Inferior parietal cortex (tissue), 1 donor: Measurements from ENCODE around the gene AFF1.
A peak's percentile ranks its signal among the peaks of the same experiment; 100 is the strongest.
"Not testable (repeated sequence)": the region's sequence is repeated elsewhere in the genome, so short reads cannot be mapped to it uniquely, and the experiment has no call there.

ENCODE experiments used
- DNase-seq: peaks from one replicate; pipeline ENCODE4 v3.0.0-alpha.2; 2016; ENCODE audit errors: extremely low spot score

The AFF1 gene

DNA sequence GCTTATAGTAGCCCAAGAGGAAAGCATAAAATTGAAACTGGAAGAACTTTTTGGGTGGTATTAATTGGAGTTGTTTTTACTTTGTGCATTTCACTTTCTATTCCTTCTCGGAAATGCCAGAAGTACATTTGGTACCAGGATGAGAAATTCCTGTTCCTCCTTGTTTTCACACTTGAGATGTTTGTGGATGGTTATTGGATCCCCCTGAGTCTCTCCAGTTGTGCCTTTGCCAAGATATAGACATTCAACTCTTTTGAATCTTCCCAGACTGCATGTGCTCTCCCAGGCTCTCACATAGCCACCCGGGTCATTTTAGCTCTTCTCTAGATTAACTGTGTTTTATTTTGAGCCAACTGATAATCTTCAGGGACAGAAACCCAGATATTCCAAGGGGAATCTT is 120.5 kb downstream of the AFF1 start:
- no peak for DNase-seq

GRCh38 chr4:87056881-87057280 is 122.1 kb downstream of the AFF1 start:
- DNase-seq, result no peak

GRCh38 chr4:87057835-87058355 is 123.1 kb downstream of the AFF1 start:
- DNase-seq, result no peak

- DNase-seq, result no peak
These were observed 123.7 kb downstream of the AFF1 start for GRCh38 chr4:87058356-87059073.

GRCh38 chr4:87060957-87061356 is 126.1 kb downstream of the AFF1 start:
- DNase-seq, result no peak

- DNase-seq, result no peak
These were observed 130.2 kb downstream of the AFF1 start for GRCh38 chr4:87065021-87065420.

GRCh38 chr4:87066403-87067123 is 131.8 kb downstream of the AFF1 start:
- DNase-seq, result no peak

DNA sequence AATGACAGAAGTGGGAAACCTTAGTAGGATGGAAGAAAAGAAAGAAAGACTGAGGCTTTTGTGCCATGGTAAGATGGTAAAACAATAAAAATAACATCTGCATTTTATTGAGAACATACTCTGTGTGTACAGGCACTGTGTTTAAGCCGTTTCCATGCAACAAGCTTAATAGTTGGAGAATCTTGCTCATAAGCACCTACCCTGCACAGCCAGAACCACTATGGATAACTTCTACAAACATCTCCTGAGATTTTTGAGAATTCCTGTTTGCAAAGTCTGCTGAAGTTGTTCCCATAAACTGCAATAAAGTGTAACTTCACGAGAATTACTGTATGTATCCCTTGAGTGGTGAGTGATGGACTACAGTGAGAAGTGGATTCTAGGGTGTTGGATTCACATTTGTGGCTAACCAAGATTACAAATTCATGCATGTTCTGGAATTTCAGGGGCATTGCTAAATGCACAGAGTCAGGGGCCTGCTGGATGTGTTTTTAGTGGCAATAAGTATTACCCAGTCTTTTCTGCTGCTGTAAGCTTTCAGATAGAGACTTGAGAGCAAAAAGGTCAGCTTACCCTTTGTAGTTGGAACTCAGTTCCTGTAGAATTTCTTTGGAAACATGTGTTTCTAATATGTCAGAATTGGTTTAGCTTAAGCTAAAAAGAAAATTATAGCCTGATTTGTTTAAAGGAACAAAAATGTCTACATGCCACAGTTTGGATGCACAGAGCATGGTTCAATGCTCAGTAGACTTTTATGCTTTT is 132.5 kb downstream of the AFF1 start:
- no peak for DNase-seq

DNA sequence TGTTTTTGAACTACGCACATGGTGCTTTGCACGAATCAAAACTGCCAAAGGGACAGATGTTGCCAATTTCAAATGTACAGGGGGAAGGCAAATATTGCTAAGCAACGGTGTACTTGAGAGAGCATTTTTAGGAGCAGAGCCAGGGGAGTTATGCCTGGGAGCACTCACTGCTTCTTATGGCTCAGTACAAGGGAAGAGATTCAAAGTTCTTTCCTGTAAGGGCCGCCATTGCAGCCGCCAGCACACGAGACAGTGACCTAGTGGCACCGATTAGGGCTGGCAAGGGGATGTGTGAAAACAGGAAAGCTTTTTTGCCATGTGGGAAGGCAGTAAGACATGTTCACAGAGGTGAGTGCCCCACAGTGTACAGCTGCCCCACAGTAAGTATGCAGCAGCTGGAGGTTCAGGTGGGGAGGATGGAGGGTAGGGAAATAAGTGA is 133.8 kb downstream of the AFF1 start:
- no peak for DNase-seq

DNA sequence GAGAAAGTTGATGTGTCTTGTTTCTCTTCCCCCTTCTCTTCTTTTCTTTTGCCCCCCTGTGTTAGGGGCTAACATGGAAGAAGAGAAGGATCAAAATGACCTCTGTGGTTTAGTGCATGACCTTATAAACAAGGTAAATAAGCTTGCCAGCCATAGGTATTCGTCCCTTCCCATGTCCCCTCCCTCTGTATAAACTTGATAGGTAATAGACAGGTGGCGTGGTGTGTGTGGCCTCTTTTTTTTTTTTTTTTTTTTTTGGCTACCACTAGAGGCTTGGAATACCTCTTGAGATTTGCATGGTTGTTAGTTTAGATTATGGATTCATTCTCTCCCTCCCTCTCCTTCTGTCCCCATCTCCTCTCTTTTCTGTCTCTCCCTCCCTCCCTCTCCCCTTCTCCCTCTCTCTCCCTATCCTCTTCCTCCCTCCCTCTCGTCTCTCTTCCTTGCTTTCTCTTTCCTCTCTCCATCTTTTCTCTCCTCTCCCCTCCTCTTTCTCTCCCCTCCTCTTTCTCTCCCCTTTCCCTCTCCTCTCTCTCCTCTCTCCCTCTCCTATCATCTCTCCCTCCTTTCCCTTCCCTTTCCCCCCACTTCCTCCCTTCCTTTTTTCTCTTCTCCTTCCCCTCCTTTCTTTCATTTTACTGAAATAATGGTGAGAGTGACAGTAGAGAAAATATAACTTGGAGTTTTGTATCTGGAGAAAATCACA is 134.4 kb downstream of the AFF1 start:
- no peak for DNase-seq

GRCh38 chr4:87071401-87071800 is 136.6 kb downstream of the AFF1 start:
- no peak for DNase-seq

- DNase-seq, result not testable (repeated sequence)
These were observed 137.7 kb downstream of the AFF1 start for GRCh38 chr4:87072545-87072944.

GRCh38 chr4:87073199-87074120 is 138.6 kb downstream of the AFF1 start:
- DNase-seq, result peak; percentile 58

GRCh38 chr4:87074121-87074488 is 139.3 kb downstream of the AFF1 start:
- DNase-seq, result no peak

- no peak for DNase-seq
These were observed 141.1 kb downstream of the AFF1 start for GRCh38 chr4:87075876-87076275.

GRCh38 chr4:87076690-87077358 is 142.0 kb downstream of the AFF1 start:
- DNase-seq, result peak; percentile 46

DNA sequence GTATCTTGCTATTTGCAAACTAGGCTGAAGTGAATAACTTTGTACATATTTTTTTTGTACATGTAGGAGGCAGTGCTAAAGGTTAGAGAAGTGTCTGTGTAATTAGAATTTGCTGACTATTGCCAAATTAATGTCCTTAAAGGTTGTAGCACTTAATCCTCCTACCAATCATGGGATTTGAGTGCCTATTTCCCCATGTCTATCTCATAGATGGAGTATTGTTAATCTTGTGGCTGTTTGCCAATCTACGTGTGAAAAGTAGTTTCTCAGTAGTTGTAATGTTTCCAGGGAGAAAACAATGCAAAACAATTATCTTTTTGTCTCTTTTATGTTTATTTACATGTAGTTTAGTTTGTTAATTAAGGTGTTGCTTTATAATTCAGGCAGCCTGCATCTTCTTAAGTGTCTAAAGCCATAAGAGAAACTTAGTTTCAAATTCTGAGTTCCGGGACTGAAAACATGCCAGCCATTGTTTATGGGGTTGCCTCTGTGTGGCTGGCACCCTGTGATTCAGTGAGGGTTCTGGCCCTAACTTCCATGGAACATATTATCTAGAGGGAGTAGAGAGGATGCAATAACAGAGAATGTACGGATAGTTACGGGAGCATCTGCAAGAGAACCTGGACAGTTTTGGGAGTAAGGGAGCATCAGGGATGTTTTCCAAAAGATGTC is 143.2 kb downstream of the AFF1 start:
- DNase-seq, result no peak

GRCh38 chr4:87078987-87079486 is 144.2 kb downstream of the AFF1 start:
- DNase-seq, result no peak

- DNase-seq, result no peak
These were observed 145.2 kb downstream of the AFF1 start for GRCh38 chr4:87079967-87080366.
